Measurements from ENCODE around the gene MTRR. TPM values are rescaled to one million over a fixed set of nuclear protein-coding genes. Genes with fewer than 3 reads are reported as not detected.

Gene MTRR
- total RNA-seq, 1 donor from 2014 or later, result 40.5 TPM

DNA sequence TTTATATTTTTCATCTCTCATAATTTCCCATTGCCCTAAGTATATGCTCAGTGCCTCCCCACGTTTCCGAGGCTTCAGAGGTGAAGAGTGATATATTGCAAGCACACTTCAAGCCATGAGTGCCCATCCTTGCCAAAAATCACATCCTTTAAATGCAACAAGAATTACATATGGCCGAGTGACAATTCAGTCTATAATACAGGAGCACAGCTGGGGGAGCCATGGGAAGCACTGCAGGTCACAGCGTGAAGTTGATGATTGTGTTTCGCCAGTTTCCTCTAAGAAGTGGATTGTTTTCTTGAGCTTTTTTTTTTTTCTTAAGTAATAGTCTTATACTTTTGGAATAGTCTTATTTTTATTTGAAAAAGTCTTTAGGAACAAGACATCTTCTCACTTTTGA, 61.1 kb downstream of the MTRR start:
- no peak for DNase-seq (ENCODE audit: low spot score in 2 of 2, unreplicated experiment in 2 of 2)
- TF ChIP-seq, protein P1, sequence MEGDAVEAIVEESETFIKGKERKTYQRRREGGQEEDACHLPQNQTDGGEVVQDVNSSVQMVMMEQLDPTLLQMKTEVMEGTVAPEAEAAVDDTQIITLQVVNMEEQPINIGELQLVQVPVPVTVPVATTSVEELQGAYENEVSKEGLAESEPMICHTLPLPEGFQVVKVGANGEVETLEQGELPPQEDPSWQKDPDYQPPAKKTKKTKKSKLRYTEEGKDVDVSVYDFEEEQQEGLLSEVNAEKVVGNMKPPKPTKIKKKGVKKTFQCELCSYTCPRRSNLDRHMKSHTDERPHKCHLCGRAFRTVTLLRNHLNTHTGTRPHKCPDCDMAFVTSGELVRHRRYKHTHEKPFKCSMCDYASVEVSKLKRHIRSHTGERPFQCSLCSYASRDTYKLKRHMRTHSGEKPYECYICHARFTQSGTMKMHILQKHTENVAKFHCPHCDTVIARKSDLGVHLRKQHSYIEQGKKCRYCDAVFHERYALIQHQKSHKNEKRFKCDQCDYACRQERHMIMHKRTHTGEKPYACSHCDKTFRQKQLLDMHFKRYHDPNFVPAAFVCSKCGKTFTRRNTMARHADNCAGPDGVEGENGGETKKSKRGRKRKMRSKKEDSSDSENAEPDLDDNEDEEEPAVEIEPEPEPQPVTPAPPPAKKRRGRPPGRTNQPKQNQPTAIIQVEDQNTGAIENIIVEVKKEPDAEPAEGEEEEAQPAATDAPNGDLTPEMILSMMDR (IDR thresholded peaks at IDR 0.05; ENCODE audit: unreplicated experiment), result no peak

GRCh38 chr5:7941692-7942091, 72.7 kb downstream of the MTRR start:
- H3K27me3 Mint-ChIP-seq (ENCODE audit: low read depth), result peaks cover 8% of the 10 kb centered on the region
- TF ChIP-seq, protein P1 (IDR thresholded peaks at IDR 0.05; ENCODE audit: unreplicated experiment), result no peak
- H3K4me1 Mint-ChIP-seq, result no peaks in the 10 kb centered on the region
- no peaks in the 10 kb centered on the region for H3K36me3 Mint-ChIP-seq
- DNase-seq (ENCODE audit: low spot score in 2 of 2, unreplicated experiment in 2 of 2), result no peak
- no peak overlapping the region for H3K27ac Mint-ChIP-seq
- no peak overlapping the region for H3K4me3 Mint-ChIP-seq
- peaks cover 3% of the 10 kb centered on the region for H3K9me3 Mint-ChIP-seq

More for the DNA sequence above, 61.1 kb downstream of the MTRR start:
- H3K27me3 Mint-ChIP-seq (ENCODE audit: low read depth), result peaks cover 41% of the 10 kb centered on the region
- peaks cover 4% of the 10 kb centered on the region for H3K9me3 Mint-ChIP-seq
- no peak overlapping the region for H3K4me3 Mint-ChIP-seq
- H3K27ac Mint-ChIP-seq, result no peak overlapping the region
- H3K36me3 Mint-ChIP-seq, result no peaks in the 10 kb centered on the region
- no peaks in the 10 kb centered on the region for H3K4me1 Mint-ChIP-seq

- Mint-ChIP-seq H3K4me3 (no peak overlapping the region), H3K27me3 (ENCODE audit: low read depth) (peaks cover 7% of the 10 kb centered on the region), H3K4me1 (no peaks in the 10 kb centered on the region), H3K36me3 (no peaks in the 10 kb centered on the region), H3K27ac (no peak overlapping the region), H3K9me3 (peaks cover 6% of the 10 kb centered on the region)
- TF ChIP-seq, protein P1 (IDR thresholded peaks at IDR 0.05; ENCODE audit: unreplicated experiment), result no peak
- DNase-seq (ENCODE audit: low spot score in 2 of 2, unreplicated experiment in 2 of 2), result no peak
These were observed 78.4 kb downstream of the MTRR start for GRCh38 chr5:7947301-7947700.

Other genes with a start within 250 kb of the MTRR start
- 0.35 to 1.3 TPM (median 0.85 TPM) in 3 replicates for gene CFAP90, start 18.0 kb upstream of the MTRR start, total RNA-seq
- 9.4 to 10.6 TPM (median 10.3 TPM) in 3 replicates for gene FASTKD3, start 117 bp upstream of the MTRR start, total RNA-seq